Gastrocnemius medialis (tissue), 4 donors: Measurements from ENCODE around the gene LCLAT1. TPM values are rescaled to one million over a fixed set of nuclear protein-coding genes. Genes with fewer than 3 reads are reported as not detected.

ENCODE experiments used
- ATAC-seq, 2 donors: fragments of 150-250 bp; one replicate each; pipeline ENCODE4 v1.9.1; 2016
- DNase-seq, 2 donors: peaks; one replicate each; pipeline ENCODE4 v3.0.0-alpha.2; 2019
- H3K27ac ChIP-seq, 4 donors: fragments of 200-600 bp; sonication (generic); 1 replicate in 1 of 4; 2 replicates in 3 of 4; pipeline ENCODE4 v1.5.1; 2016 to 2018; ENCODE audit warnings: mild to moderate bottlenecking in 2 of 4, moderate library complexity in 1 of 4
- H3K27me3 ChIP-seq, 3 donors: fragments of 200-600 bp; sonication (generic) in 2 of 3; 1 replicate in 1 of 3; 2 replicates in 2 of 3; pipeline versions ENCODE4 v1.5.1 to v1.6.0; 2016 to 2019; ENCODE audit warnings: mild to moderate bottlenecking in 1 of 3, moderate library complexity in 1 of 3
- H3K36me3 ChIP-seq, 2 donors: fragments of 200-600 bp; sonication (generic) in 1 of 2; one replicate each; pipeline ENCODE4 v1.5.1; 2017 to 2018
- H3K4me1 ChIP-seq, 2 donors: fragments of 200-600 bp; sonication (generic) in 1 of 2; one replicate each; pipeline ENCODE4 v1.5.1; 2016 to 2017; ENCODE audit warnings: mild to moderate bottlenecking in 2 of 2
- H3K4me3 ChIP-seq, 4 donors: fragments of 200-600 bp; sonication (generic) in 3 of 4; 1 replicate in 1 of 4; 2 replicates in 3 of 4; pipeline ENCODE4 v1.5.1; 2016 to 2019; ENCODE audit warnings: mild to moderate bottlenecking in 2 of 4
- H3K9me3 ChIP-seq, 3 donors: fragments of 200-600 bp; sonication (generic) in 2 of 3; 1 replicate in 1 of 3; 2 replicates in 2 of 3; pipeline ENCODE4 v1.5.1; 2016 to 2019
- POLR2A ChIP-seq, 2 donors: fragments of 450-650 bp; IDR thresholded peaks; one replicate each; pipeline ENCODE4 v1.6.1; 2017; ENCODE audit warnings: antibody characterized with exemption in 2 of 2, mild to moderate bottlenecking in 2 of 2, moderate library complexity in 2 of 2
- in situ Hi-C, 4 donors: fragments of 200-750 bp; cut with MboI; loops; one replicate each; pipeline versions ENCODE4 v1.15.0 to v1.8.0; 2017; ENCODE audit warnings: low sequenced_read_pairs in 4 of 4
- intact Hi-C: fragments of 100-400 bp; cut with DNase I; formaldehyde crosslinking; loops from one replicate; pipeline ENCODE4 v1.15.1; 2023; ENCODE audit warnings: low total_unique reads
- total RNA-seq, 4 donors: library from RNA; depleted of rRNA; stranded (reverse); fragments of >200 nt; gene quantifications; one replicate each; pipeline versions ENCODE4 v1.1.0 to v1.2.3, GENCODE V29; 2016
- TF ChIP-seq, protein P1 (sequence below), 5 experiments: fragments of 450-650 bp in 3 of 5; fragments of 200-600 bp in 2 of 5; sonication (generic) in 2 of 5; IDR thresholded peaks in 4 of 5; conservative IDR thresholded peaks in 1 of 5; 1 replicate in 4 of 5; 2 replicates in 1 of 5; pipeline ENCODE4 v1.5.1; 2016 to 2019; ENCODE audit warnings: antibody characterized with exemption in 5 of 5, mild to moderate bottlenecking in 3 of 5, moderate library complexity in 3 of 5

Gene LCLAT1
- total RNA-seq, 4 donors from 2014 or later: 4.3 to 14.5 (median 11.3) TPM

DNA sequence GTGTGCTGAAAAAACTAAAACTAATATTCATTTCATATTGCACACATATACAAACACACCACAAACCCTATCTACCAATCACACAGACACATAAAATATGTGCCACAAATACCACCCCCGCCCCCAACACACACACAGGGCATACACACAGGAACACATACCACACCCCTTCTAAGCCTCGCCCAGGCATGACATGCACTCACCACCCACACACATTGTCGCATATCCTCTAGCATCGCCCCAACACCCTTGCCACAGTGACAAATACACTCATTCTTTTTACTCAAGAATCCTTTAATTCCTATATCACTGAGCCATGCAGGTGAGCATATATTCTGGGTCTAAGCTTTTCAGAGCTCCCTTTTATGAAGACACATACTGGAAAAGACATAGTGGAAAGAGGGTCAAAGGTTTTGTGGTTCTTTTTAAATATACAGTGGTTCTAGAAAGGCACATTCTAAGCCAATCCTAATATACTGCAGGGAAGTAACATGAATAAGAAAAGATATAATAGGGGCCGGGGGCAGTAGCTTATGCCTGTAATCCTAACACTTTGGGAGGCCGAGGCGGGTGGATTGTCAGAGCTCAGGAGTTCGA is 24.5 kb upstream of the LCLAT1 start:
- intact Hi-C loops (no loop called here), in situ Hi-C loops (no loop called here)
- H3K9me3 ChIP-seq: no peaks in the 10 kb centered on the region
- no peaks in the 10 kb centered on the region for H3K27me3 ChIP-seq
- H3K36me3 ChIP-seq: no peaks in the 10 kb centered on the region
- no peak overlapping the region for H3K4me3 ChIP-seq
- no peak for TF ChIP-seq POLR2A (IDR thresholded peaks at IDR 0.05)
- TF ChIP-seq, protein P1, sequence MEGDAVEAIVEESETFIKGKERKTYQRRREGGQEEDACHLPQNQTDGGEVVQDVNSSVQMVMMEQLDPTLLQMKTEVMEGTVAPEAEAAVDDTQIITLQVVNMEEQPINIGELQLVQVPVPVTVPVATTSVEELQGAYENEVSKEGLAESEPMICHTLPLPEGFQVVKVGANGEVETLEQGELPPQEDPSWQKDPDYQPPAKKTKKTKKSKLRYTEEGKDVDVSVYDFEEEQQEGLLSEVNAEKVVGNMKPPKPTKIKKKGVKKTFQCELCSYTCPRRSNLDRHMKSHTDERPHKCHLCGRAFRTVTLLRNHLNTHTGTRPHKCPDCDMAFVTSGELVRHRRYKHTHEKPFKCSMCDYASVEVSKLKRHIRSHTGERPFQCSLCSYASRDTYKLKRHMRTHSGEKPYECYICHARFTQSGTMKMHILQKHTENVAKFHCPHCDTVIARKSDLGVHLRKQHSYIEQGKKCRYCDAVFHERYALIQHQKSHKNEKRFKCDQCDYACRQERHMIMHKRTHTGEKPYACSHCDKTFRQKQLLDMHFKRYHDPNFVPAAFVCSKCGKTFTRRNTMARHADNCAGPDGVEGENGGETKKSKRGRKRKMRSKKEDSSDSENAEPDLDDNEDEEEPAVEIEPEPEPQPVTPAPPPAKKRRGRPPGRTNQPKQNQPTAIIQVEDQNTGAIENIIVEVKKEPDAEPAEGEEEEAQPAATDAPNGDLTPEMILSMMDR (IDR thresholded peaks at IDR 0.05 in 4 of 5, conservative IDR thresholded peaks at IDR 0.05 in 1 of 5): no peak
- ATAC-seq (no peak), DNase-seq (no peak)
- peak overlapping the region in 1 of 4 donors; percentile 21 for H3K27ac ChIP-seq
- H3K4me1 ChIP-seq: peaks cover 0 to 17% of the 10 kb centered on the region in 2 donors

DNA sequence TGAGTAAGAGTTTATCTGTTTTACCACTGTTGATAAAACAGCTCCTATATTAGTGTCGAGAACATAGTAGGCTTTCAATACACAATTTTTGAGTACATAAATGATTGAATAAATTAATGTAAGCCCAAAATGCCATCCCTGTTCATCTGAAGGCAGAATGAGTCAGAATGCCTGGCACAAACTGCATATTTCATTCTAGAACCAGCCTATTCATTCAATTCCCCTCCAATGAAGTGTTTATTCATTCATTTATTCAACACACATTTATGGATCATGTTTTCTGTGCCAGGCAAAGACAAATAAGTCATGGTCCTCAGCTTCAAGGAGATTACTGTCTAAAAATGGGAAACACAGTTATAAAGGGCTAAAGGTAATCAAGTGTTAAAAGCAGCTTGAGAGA is 22.8 kb upstream of the LCLAT1 start:
- in situ Hi-C loops: no loop called here
- ATAC-seq (no peak), DNase-seq (no peak)
- Histone ChIP-seq H3K36me3 (no peaks in the 10 kb centered on the region), H3K27me3 (no peaks in the 10 kb centered on the region), H3K4me3 (no peak overlapping the region), H3K27ac (no peak overlapping the region), H3K4me1 (peaks cover 0 to 17% of the 10 kb centered on the region in 2 donors), H3K9me3 (no peaks in the 10 kb centered on the region)
- intact Hi-C loops: no loop called here
- TF ChIP-seq POLR2A (IDR thresholded peaks at IDR 0.05): no peak

DNA sequence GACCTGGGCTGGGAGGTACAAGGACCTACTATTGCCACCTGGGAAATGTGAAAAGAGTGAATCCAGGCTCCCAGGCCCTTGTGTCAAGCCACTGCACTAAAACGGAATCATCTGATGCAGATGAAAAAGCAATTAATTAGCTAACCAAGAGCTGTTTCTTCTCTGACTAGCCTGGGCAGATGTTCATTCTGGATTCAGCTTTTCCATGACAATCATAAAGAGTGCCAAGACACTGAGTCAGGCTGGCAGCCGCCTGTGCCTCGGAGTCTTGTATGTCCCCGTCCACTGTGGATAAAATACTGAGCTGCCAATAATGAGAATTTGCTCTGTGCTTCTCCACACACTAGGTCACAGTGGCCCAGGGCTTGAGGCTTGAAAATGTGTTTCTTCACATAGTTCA is 21.7 kb upstream of the LCLAT1 start:
- Histone ChIP-seq H3K4me3 (no peak overlapping the region), H3K27me3 (no peaks in the 10 kb centered on the region), H3K27ac (no peak overlapping the region), H3K36me3 (no peaks in the 10 kb centered on the region), H3K4me1 (peaks cover 0 to 17% of the 10 kb centered on the region in 2 donors), H3K9me3 (no peaks in the 10 kb centered on the region)
- ATAC-seq: no peak
- DNase-seq: peak in 1 of 2 donors; percentile 49
- TF ChIP-seq, protein P1 (IDR thresholded peaks at IDR 0.05 in 4 of 5, conservative IDR thresholded peaks at IDR 0.05 in 1 of 5): no peak
- TF ChIP-seq POLR2A (IDR thresholded peaks at IDR 0.05): no peak
- intact Hi-C loops (no loop called here), in situ Hi-C loops (no loop called here)

DNA sequence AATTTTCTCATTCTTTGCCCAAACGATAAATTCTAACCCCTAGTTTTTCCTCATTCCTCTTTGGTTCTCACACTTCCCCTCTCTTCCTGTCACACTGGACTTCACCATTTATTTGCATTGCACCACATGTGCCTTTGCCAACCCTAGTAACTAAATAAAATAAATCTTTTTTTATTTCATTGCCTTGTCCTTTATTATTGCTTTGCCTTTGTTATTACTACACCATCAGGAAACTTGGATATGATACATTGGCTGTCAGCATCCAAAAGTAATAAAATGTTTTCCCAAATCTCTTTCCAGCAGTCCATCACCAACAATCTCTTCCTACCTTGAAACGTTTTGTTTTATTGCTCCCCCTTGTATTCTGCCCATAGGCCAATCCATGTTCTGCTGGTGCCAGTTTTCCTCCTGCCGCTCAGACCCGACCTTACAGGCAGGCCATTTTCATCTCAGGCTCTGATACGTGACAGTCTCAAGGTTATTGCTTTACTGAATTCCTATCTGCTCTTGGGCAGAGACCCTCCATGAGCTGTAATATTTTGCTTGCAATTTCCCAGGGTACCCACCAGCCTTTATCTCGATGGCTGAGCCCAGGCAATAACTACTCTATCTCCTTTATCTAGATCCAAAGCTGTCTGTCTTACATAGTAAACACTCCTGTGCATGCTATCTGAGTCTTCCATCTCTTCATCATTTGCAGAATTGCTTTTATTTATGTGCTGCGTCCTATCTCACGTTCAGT is 19.3 kb upstream of the LCLAT1 start:
- no peaks in the 10 kb centered on the region for H3K36me3 ChIP-seq
- no peaks in the 10 kb centered on the region for H3K27me3 ChIP-seq
- peaks cover 0 to under 1% of the 10 kb centered on the region in 2 donors for H3K4me1 ChIP-seq
- DNase-seq (no peak), ATAC-seq (no peak)
- TF ChIP-seq, protein P1 (IDR thresholded peaks at IDR 0.05 in 4 of 5, conservative IDR thresholded peaks at IDR 0.05 in 1 of 5): no peak
- in situ Hi-C loops (no loop called here), intact Hi-C loops (no loop called here)
- H3K9me3 ChIP-seq: no peaks in the 10 kb centered on the region
- no peak overlapping the region for H3K27ac ChIP-seq
- H3K4me3 ChIP-seq: no peak overlapping the region

DNA sequence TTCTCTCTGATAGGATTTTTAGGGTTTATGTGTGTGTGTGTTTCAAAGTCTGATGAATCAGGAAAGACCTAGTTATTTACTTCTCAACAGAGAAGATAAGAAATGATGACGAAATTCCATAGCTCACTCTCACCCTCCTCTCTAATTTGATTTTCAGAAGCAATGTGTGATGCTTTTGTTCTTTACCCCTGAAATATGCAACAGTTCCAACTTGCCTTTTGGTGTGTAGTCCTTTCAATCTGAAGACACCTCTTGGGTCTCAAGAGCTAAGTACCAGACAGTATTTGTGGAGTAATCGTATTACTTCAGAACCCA is 18.7 kb upstream of the LCLAT1 start:
- in situ Hi-C loops: no loop called here

More for the DNA sequence above, 18.7 kb upstream of the LCLAT1 start:
- Histone ChIP-seq H3K4me3 (no peak overlapping the region), H3K27me3 (no peaks in the 10 kb centered on the region), H3K36me3 (no peaks in the 10 kb centered on the region), H3K4me1 (no peaks in the 10 kb centered on the region), H3K27ac (no peak overlapping the region), H3K9me3 (no peaks in the 10 kb centered on the region)
- intact Hi-C loops: no loop called here
- TF ChIP-seq, protein P1 (IDR thresholded peaks at IDR 0.05 in 4 of 5, conservative IDR thresholded peaks at IDR 0.05 in 1 of 5): no peak
- no peak for TF ChIP-seq POLR2A (IDR thresholded peaks at IDR 0.05)
- DNase-seq: no peak
- ATAC-seq: no peak
